Activated CD4-positive, alpha-beta T cell treated with anti-CD3 and anti-CD28 coated beads, Interleukin-2, amount 10 ng/mL, durations not matched to agents 7 days and 5 days (primary cell): ENCODE measurements around the gene PARP4. TPM values are rescaled to one million over a fixed set of nuclear protein-coding genes. Genes with fewer than 3 reads are reported as not detected.
"Not testable (repeated sequence)": the region's sequence is repeated elsewhere in the genome, so short reads cannot be mapped to it uniquely, and the experiment has no call there.

Experiments
- CTCF ChIA-PET: fragments of 350-600 bp; sonication (Branson Sonifier 250); formaldehyde crosslinking; loops from one replicate; lab custom pipeline; 2021; ENCODE audit warnings: antibody characterized with exemption; lab: Charles Lee
- POLR2A ChIA-PET: fragments of 350-600 bp; sonication (Branson Sonifier 250); formaldehyde crosslinking; loops from one replicate; lab custom pipeline; 2021; ENCODE audit warnings: antibody characterized with exemption; lab: Charles Lee
- DNase-seq: peaks from one replicate; pipeline ENCODE4 v3.0.0-alpha.2; 2020
- H3K27ac Mint-ChIP-seq: one replicate; pipeline ENCODE4 v1.8.0; 2021; ENCODE audit warnings: mild to moderate bottlenecking, moderate library complexity, mixed read lengths
- H3K27me3 Mint-ChIP-seq: one replicate; pipeline ENCODE4 v1.8.0; 2021; ENCODE audit warnings: mixed read lengths
- H3K36me3 Mint-ChIP-seq: one replicate; pipeline ENCODE4 v1.8.0; 2021; ENCODE audit warnings: low read depth, mixed read lengths
- H3K4me1 Mint-ChIP-seq: one replicate; pipeline ENCODE4 v1.8.0; 2021; ENCODE audit warnings: mixed read lengths
- H3K4me3 Mint-ChIP-seq: one replicate; pipeline ENCODE4 v1.8.0; 2021; ENCODE audit warnings: mild to moderate bottlenecking, moderate library complexity, mixed read lengths
- H3K9me3 Mint-ChIP-seq: one replicate; pipeline ENCODE4 v1.8.0; 2021; ENCODE audit warnings: mixed read lengths
- total RNA-seq, 2 experiments: library from RNA; stranded (reverse); gene quantifications; one replicate each; pipeline ENCODE4 v1.2.3, GENCODE V29; 2021

PARP4 gene
- total RNA-seq, 2 experiments from 2014 or later, result 67.8 to 76.4 TPM

- H3K4me1 Mint-ChIP-seq, result peaks cover 10% of the 10 kb centered on the region
- H3K27me3 Mint-ChIP-seq, result no peaks in the 10 kb centered on the region
- DNase-seq, result no peak
- ChIA-PET POLR2A (no interaction called here), CTCF (no interaction called here)
- H3K9me3 Mint-ChIP-seq, result peaks cover 3% of the 10 kb centered on the region
- no peak overlapping the region for H3K27ac Mint-ChIP-seq
- peaks cover 35% of the 10 kb centered on the region for H3K36me3 Mint-ChIP-seq
- no peak overlapping the region for H3K4me3 Mint-ChIP-seq
Measured at GRCh38 chr13:24502533-24503378, 9.8 kb downstream of the PARP4 start.

GRCh38 chr13:24500977-24501376 lies 11.6 kb downstream of the PARP4 start:
- Mint-ChIP-seq H3K4me1 (peaks cover 10% of the 10 kb centered on the region), H3K27me3 (no peaks in the 10 kb centered on the region), H3K27ac (no peak overlapping the region), H3K9me3 (no peaks in the 10 kb centered on the region), H3K36me3 (peaks cover 38% of the 10 kb centered on the region), H3K4me3 (no peak overlapping the region)
- ChIA-PET CTCF (no interaction called here), POLR2A (no interaction called here)
- DNase-seq, result no peak

- POLR2A ChIA-PET, result no interaction called here
- CTCF ChIA-PET, result no interaction called here
- no peak for DNase-seq
- Mint-ChIP-seq H3K36me3 (peaks cover 52% of the 10 kb centered on the region), H3K4me1 (peaks cover 5% of the 10 kb centered on the region), H3K4me3 (no peak overlapping the region), H3K27ac (no peak overlapping the region), H3K27me3 (no peaks in the 10 kb centered on the region), H3K9me3 (no peaks in the 10 kb centered on the region)
Measured at GRCh38 chr13:24497742-24498141, 14.8 kb downstream of the PARP4 start.

GRCh38 chr13:24496295-24496694 lies 16.3 kb downstream of the PARP4 start:
- H3K4me1 Mint-ChIP-seq, H3K9me3 Mint-ChIP-seq, POLR2A ChIA-PET, H3K27ac Mint-ChIP-seq, H3K4me3 Mint-ChIP-seq, H3K27me3 Mint-ChIP-seq, CTCF ChIA-PET, DNase-seq: not testable (repeated sequence)
- peaks cover 59% of the 10 kb centered on the region for H3K36me3 Mint-ChIP-seq

- ChIA-PET POLR2A (no interaction called here), CTCF (interaction anchor here (0.6 kb wide), 1 partner anchor 30 kb away, joined by 3 read pairs; no protein-coding TSS in a partner anchor)
- Mint-ChIP-seq H3K4me3 (no peak overlapping the region), H3K4me1 (no peaks in the 10 kb centered on the region), H3K27ac (no peak overlapping the region), H3K9me3 (no peaks in the 10 kb centered on the region), H3K36me3 (peaks cover 68% of the 10 kb centered on the region), H3K27me3 (no peaks in the 10 kb centered on the region)
- no peak for DNase-seq
Measured at GRCh38 chr13:24495151-24495729, 17.3 kb downstream of the PARP4 start.

- Mint-ChIP-seq H3K27me3 (no peaks in the 10 kb centered on the region), H3K36me3 (peaks cover 81% of the 10 kb centered on the region), H3K4me3 (no peak overlapping the region), H3K4me1 (no peaks in the 10 kb centered on the region), H3K9me3 (no peaks in the 10 kb centered on the region), H3K27ac (no peak overlapping the region)
- CTCF ChIA-PET, result interaction anchor here (0.6 to 1.7 kb wide), 3 partner anchors 10 to 487 kb away, joined by 3 read pairs; no protein-coding TSS in a partner anchor
- POLR2A ChIA-PET, result no interaction called here
- no peak for DNase-seq
Measured at GRCh38 chr13:24493356-24493755, 19.2 kb downstream of the PARP4 start.

- no peaks in the 10 kb centered on the region for H3K4me1 Mint-ChIP-seq
- POLR2A ChIA-PET, result no interaction called here
Measured at GRCh38 chr13:24491845-24492244, 20.7 kb downstream of the PARP4 start.

GRCh38 chr13:24489721-24490120 lies 22.9 kb downstream of the PARP4 start:
- CTCF ChIA-PET, result no interaction called here
- Mint-ChIP-seq H3K36me3 (peaks cover 80% of the 10 kb centered on the region), H3K27ac (no peak overlapping the region), H3K4me3 (no peak overlapping the region), H3K4me1 (no peaks in the 10 kb centered on the region), H3K27me3 (no peaks in the 10 kb centered on the region), H3K9me3 (no peaks in the 10 kb centered on the region)
- POLR2A ChIA-PET, result no interaction called here
- DNase-seq, result no peak

More at GRCh38 chr13:24491845-24492244, 20.7 kb downstream of the PARP4 start:
- Mint-ChIP-seq H3K9me3 (no peaks in the 10 kb centered on the region), H3K36me3 (peaks cover 79% of the 10 kb centered on the region), H3K4me3 (no peak overlapping the region), H3K27ac (no peak overlapping the region), H3K27me3 (no peaks in the 10 kb centered on the region)
- no peak for DNase-seq
- CTCF ChIA-PET, result no interaction called here

GRCh38 chr13:24488092-24488491 lies 24.5 kb downstream of the PARP4 start:
- H3K27me3 Mint-ChIP-seq, H3K4me1 Mint-ChIP-seq, CTCF ChIA-PET, DNase-seq, H3K4me3 Mint-ChIP-seq, POLR2A ChIA-PET, H3K27ac Mint-ChIP-seq, H3K9me3 Mint-ChIP-seq: not testable (repeated sequence)
- peaks cover 79% of the 10 kb centered on the region for H3K36me3 Mint-ChIP-seq

- DNase-seq, H3K27me3 Mint-ChIP-seq, H3K27ac Mint-ChIP-seq, H3K9me3 Mint-ChIP-seq, H3K4me3 Mint-ChIP-seq, CTCF ChIA-PET, POLR2A ChIA-PET, H3K4me1 Mint-ChIP-seq: not testable (repeated sequence)
- peaks cover 78% of the 10 kb centered on the region for H3K36me3 Mint-ChIP-seq
Measured at GRCh38 chr13:24486017-24486657, 26.4 kb downstream of the PARP4 start.

GRCh38 chr13:24473686-24474085 lies 38.9 kb downstream of the PARP4 start:
- Mint-ChIP-seq H3K4me3 (no peak overlapping the region), H3K4me1 (no peaks in the 10 kb centered on the region), H3K27me3 (no peaks in the 10 kb centered on the region), H3K36me3 (peaks cover 60% of the 10 kb centered on the region), H3K27ac (no peak overlapping the region), H3K9me3 (no peaks in the 10 kb centered on the region)
- ChIA-PET CTCF (no interaction called here), POLR2A (no interaction called here)
- DNase-seq, result no peak

GRCh38 chr13:24472129-24472528 lies 40.4 kb downstream of the PARP4 start:
- H3K27me3 Mint-ChIP-seq, H3K27ac Mint-ChIP-seq, H3K9me3 Mint-ChIP-seq, H3K4me3 Mint-ChIP-seq, POLR2A ChIA-PET, H3K4me1 Mint-ChIP-seq, CTCF ChIA-PET, DNase-seq: not testable (repeated sequence)
- peaks cover 66% of the 10 kb centered on the region for H3K36me3 Mint-ChIP-seq

GRCh38 chr13:24463078-24463477 lies 49.5 kb downstream of the PARP4 start:
- H3K4me3 Mint-ChIP-seq, result no peak overlapping the region
- DNase-seq, result no peak
- POLR2A ChIA-PET, result no interaction called here
- no peak overlapping the region for H3K27ac Mint-ChIP-seq
- no peaks in the 10 kb centered on the region for H3K9me3 Mint-ChIP-seq
- H3K4me1 Mint-ChIP-seq, result peaks cover 34% of the 10 kb centered on the region
- H3K27me3 Mint-ChIP-seq, result no peaks in the 10 kb centered on the region
- CTCF ChIA-PET, result no interaction called here
- H3K36me3 Mint-ChIP-seq, result peaks cover 64% of the 10 kb centered on the region
